OCI-LY7 (cell line): ENCODE data around the gene CNBP. TPM values are rescaled to one million over a fixed set of nuclear protein-coding genes. Genes with fewer than 3 reads are reported as not detected.

Experiments
- Bru-seq: library from RNA; stranded (reverse); fragments of 400-500 nt; gene quantifications from one replicate; lab custom pipeline; 2021; lab: Mats Ljungman, UMichigan
- BruChase-seq, 2 experiments: library from RNA; stranded (reverse); fragments of 400-500 nt; gene quantifications; one replicate each; lab custom pipeline; 2021; lab: Mats Ljungman, UMichigan
- BruUV-seq: library from RNA; stranded (reverse); fragments of 400-500 nt; replicated peaks from 2 replicates; lab custom pipeline; 2021; lab: Mats Ljungman, UMichigan
- CTCF ChIA-PET: fragments of 300-600 bp; sonication (Branson Sonifier 250); formaldehyde crosslinking; loops from one replicate; lab custom pipeline; 2022; ENCODE audit warnings: antibody characterized with exemption; ENCODE audit not compliant: unreplicated experiment; lab: Charles Lee
- POLR2A ChIA-PET: fragments of 300-600 bp; sonication (Branson Sonifier 250); formaldehyde crosslinking; loops from one replicate; lab custom pipeline; 2022; ENCODE audit warnings: antibody characterized with exemption; lab: Charles Lee
- DNase-seq: peaks from one replicate; pipeline ENCODE4 v3.0.0-alpha.2; 2015; ENCODE audit warnings: low spot score
- H2AFZ ChIP-seq: fragments of 200-600 bp; sonication (generic), shearing (Covaris generic); 2 replicates; pipeline ENCODE4 v1.6.1; 2014; ENCODE audit warnings: mild to moderate bottlenecking, antibody characterized with exemption, low read length, moderate library complexity
- H3K27ac ChIP-seq: fragments of 200-600 bp; sonication (generic); 2 replicates; pipeline ENCODE4 v1.5.1; 2014; ENCODE audit warnings: mixed run types, low read depth, mild to moderate bottlenecking, moderate library complexity, low read length, inconsistent platforms; ENCODE audit not compliant: poor library complexity, severe bottlenecking
- H3K36me3 ChIP-seq: fragments of 200-600 bp; sonication (generic); 2 replicates; pipeline ENCODE4 v1.6.1; 2014; ENCODE audit warnings: mild to moderate bottlenecking, antibody characterized with exemption, low read length, moderate library complexity, mixed read lengths; ENCODE audit not compliant: insufficient read depth
- H3K4me1 ChIP-seq: fragments of 200-600 bp; sonication (generic); 2 replicates; pipeline ENCODE4 v1.5.1; 2014; ENCODE audit warnings: mild to moderate bottlenecking, low read length; ENCODE audit not compliant: insufficient read depth, poor library complexity, severe bottlenecking
- H3K4me2 ChIP-seq: fragments of 200-600 bp; sonication (generic); 2 replicates; pipeline ENCODE4 v1.6.1; 2014; ENCODE audit warnings: mild to moderate bottlenecking, low read length
- H3K4me3 ChIP-seq: fragments of 200-600 bp; sonication (generic); 2 replicates; pipeline ENCODE4 v1.5.1; 2014; ENCODE audit warnings: mild to moderate bottlenecking, low read depth, low read length; ENCODE audit not compliant: poor library complexity, severe bottlenecking
- H3K79me2 ChIP-seq: fragments of 200-600 bp; sonication (generic); 2 replicates; pipeline ENCODE4 v1.6.1; 2016; ENCODE audit warnings: low read depth, mild to moderate bottlenecking, low read length, moderate library complexity, mixed read lengths; ENCODE audit not compliant: insufficient read depth
- H3K9me2 ChIP-seq: fragments of 200-600 bp; sonication (generic); 2 replicates; pipeline ENCODE4 v1.6.1; 2016; ENCODE audit warnings: mild to moderate bottlenecking, low read length, mixed read lengths; ENCODE audit not compliant: insufficient read depth
- H3K9me3 ChIP-seq: fragments of 200-600 bp; sonication (generic); 2 replicates; pipeline ENCODE4 v1.6.1; 2014; ENCODE audit warnings: mild to moderate bottlenecking, mixed run types, low read length, mixed read lengths
- H4K20me1 ChIP-seq: fragments of 200-600 bp; sonication (generic); 2 replicates; pipeline ENCODE4 v1.6.1; 2014; ENCODE audit warnings: mild to moderate bottlenecking, antibody characterized with exemption, low read length, moderate library complexity, mixed read lengths; ENCODE audit not compliant: insufficient read depth
- CTCF ChIP-seq: fragments of 200-600 bp; sonication (generic); conservative IDR thresholded peaks from 2 replicates; pipeline ENCODE4 v1.5.1; 2014; ENCODE audit warnings: mild to moderate bottlenecking, antibody characterized with exemption, low read length, moderate library complexity, mixed read lengths
- EZH2phosphoT487 ChIP-seq: fragments of 200-600 bp; sonication (generic); IDR thresholded peaks from 2 replicates; pipeline ENCODE4 v1.6.1; 2018; ENCODE audit warnings: low read depth, borderline replicate concordance, mild to moderate bottlenecking, mixed run types, antibody characterized with exemption, low read length, moderate library complexity, mixed read lengths
- intact Hi-C: fragments of 100-400 bp; cut with micrococcal nuclease; formaldehyde crosslinking; loops from one replicate; pipeline ENCODE4 v1.10.0; 2022; ENCODE audit not compliant: unreplicated experiment
- long read RNA-seq: library from polyadenylated mRNA; stranded (forward); transcript quantifications from one replicate; pipeline ENCODE4 v2.0.0, GENCODE V29; 2022
- total RNA-seq, 2 experiments: library from RNA; depleted of rRNA in 1 of 2; stranded (reverse); fragments of >200 nt in 1 of 2; shearing (Covaris generic) in 1 of 2; gene quantifications; 2 replicates each; pipeline ENCODE4 v1.2.3, GENCODE V29; 2014 to 2022

CNBP gene
- total RNA-seq (2014; rRNA removed; shearing (Covaris generic)) (336 and 350 TPM in 2 replicates), total RNA-seq (2022) (322 and 324 TPM in 2 replicates), Bru-seq, nascent RNA (percentile 99 among the genes with signal in this experiment), BruChase-seq, experiment 1, labeled RNA remaining after a 6-hour chase (percentile 98 among the genes with signal in this experiment), BruChase-seq, experiment 2, labeled RNA remaining after a 2-hour chase (percentile 99 among the genes with signal in this experiment)
- long read RNA-seq, transcript CNBP-208 (5 exons, 1,549 nt) = minor isoform, 23 of 1,172 reads
- long read RNA-seq, transcript CNBP-204 (5 exons, 1,641 nt) = minor isoform, 155 of 1,172 reads
- long read RNA-seq, transcript CNBP-207 (5 exons, 1,626 nt) = minor isoform, 314 of 1,172 reads
- long read RNA-seq, transcript CNBP-201 (5 exons, 1,664 nt) = major isoform, 445 of 1,172 reads
- long read RNA-seq, partial matches to known transcripts = 8 of 1,172 reads
- long read RNA-seq, other reads (novel, unspliced or antisense) = 211 of 1,172 reads

DNA sequence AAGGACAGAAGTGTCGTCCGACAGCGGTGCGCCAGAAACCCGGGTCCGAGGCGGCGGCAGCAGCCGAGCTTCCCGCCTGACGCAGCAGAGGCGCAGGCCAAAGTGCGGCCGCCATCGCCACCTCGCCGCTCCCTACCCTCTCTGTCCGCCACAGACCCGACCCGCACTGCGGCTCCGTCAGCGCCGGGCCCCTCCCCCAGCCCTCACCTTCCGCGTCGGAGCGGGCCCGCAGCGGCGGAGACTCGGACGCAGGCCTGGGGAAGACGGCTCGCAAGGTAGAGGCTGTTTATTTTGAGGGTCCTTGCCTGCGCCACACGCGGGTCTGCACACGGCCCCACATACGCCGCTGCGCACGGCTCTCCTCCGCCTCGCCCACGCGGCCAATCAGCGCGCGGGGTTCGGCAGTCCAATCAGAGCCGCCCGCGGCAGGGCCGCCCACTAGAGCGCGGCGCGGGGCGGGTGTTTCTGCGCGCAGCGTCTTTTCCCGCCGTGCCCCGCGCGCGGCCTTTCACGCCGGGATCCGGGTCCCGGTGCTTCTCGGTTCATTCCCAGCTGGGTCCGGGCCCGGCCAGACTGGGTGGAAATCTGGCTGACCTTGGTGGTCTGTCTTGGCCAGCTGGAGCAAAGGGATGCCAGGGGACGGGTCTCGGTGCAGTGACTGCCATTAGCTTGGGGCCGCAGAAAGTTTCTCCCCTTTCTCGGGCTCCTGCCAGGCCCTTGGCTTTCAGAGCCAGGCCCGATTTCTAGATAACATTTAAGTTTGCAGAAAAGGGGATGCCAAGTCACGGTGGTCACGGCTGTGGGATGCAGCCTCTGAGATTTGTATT lies at the start of gene CNBP:
TSS of gene CNBP (minus strand) at position 328 of the 827 bp plus-strand sequence. CDS start 12,139 bp downstream, outside the sequence.
- H3K36me3 ChIP-seq = peaks cover 45% of the 10 kb centered on the region
- H3K27ac ChIP-seq = peak within 1 kb of the TSS; percentile 72
- peak within 1 kb of the TSS; percentile 79 for H3K4me2 ChIP-seq
- BruUV-seq = no TSS peak
- ChIA-PET CTCF (interaction anchor here (0.5 to 1.6 kb wide), 2 partner anchors 52 to 61 kb away, joined by 3 to 4 read pairs; no protein-coding TSS in a partner anchor), POLR2A (interaction anchor here (0.6 to 1.5 kb wide), 4 partner anchors 12 to 63 kb away, joined by 3 to 5 read pairs (median 3); no protein-coding TSS in a partner anchor)
- TF ChIP-seq CTCF (no peak), EZH2phosphoT487 (no peak)
- peaks cover 31% of the 10 kb centered on the region for H4K20me1 ChIP-seq
- intact Hi-C loops = loop anchor here (1.0 to 5.0 kb wide), 6 partner anchors 22 to 254 kb away; partner anchors contain the start of genes ISY1, MBD4 and RAB43
- peaks cover 62% of the 10 kb centered on the region for H3K4me1 ChIP-seq
- H3K4me3 ChIP-seq = peak within 1 kb of the TSS; percentile 83
- no peaks in the 10 kb centered on the region for H3K9me2 ChIP-seq
- H2AFZ ChIP-seq = 0 out of 2 replicates have a peak within 1 kb of the TSS, but pooled peaks have one; percentile 8
- H3K9me3 ChIP-seq = no peaks in the 10 kb centered on the region
- peak; percentile 96 for DNase-seq
- H3K79me2 ChIP-seq = peaks cover 78% of the 10 kb centered on the region

DNA sequence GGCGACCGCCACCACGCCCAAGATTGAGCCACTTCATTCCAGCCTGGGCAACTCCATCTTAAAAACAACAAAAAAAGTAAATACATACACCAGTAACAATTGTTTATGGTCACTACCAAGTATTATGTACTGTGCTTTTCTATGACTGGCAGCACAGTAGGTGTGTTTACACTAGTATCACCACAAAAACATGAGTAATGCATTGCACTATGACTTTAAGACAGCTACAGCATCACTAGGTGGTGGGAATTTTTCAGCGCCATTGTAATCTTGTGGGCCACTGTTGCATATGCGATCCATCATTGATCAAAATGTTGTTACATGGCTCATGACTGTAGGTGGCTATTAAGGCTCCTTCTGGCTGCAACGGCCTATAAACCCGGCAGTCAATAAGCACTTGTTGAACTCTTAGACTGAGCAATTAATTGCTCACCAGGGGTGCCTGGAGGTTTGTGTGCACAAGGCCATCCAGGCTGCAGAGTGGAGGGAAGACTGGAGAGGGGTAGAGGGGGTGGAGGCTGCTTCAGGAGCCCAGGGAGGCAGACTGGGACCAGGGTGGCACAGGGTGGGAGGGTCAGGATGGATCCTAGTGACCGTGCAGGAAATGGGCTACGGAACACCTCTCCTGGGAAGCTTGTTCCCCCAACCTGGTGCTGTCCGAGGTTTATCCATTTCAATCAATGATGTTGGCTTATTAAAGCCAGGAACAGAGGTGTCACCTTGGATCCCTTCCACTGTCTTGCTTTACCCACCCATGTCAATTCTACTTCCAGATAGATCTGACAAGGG lies 47.8 kb upstream of the CNBP start:
- DNase-seq = no peak
- peak overlapping the region; percentile 26 for H3K27ac ChIP-seq
- intact Hi-C loops = loop anchor here (5.0 kb wide), 1 partner anchor 109 kb away; the partner anchor contains the start of gene RAB43
- no peaks in the 10 kb centered on the region for H3K79me2 ChIP-seq
- H3K4me1 ChIP-seq = peaks cover 74% of the 10 kb centered on the region
- no peaks in the 10 kb centered on the region for H3K36me3 ChIP-seq
- peaks cover 9% of the 10 kb centered on the region; the same call in 1 of the 2 replicates for H3K9me3 ChIP-seq
- no TSS peak for BruUV-seq
- H3K9me2 ChIP-seq = no peaks in the 10 kb centered on the region
- TF ChIP-seq CTCF (no peak), EZH2phosphoT487 (no peak)
- H2AFZ ChIP-seq = peak overlapping the region; percentile 52; the same call in 1 of the 2 replicates
- no peaks in the 10 kb centered on the region for H4K20me1 ChIP-seq
- H3K4me2 ChIP-seq = peak overlapping the region; percentile 25
- ChIA-PET CTCF (no interaction called here), POLR2A (interaction anchor here (0.6 to 1.9 kb wide), 6 partner anchors 9 to 185 kb away, joined by 3 to 6 read pairs (median 4); no protein-coding TSS in a partner anchor)
- H3K4me3 ChIP-seq = no peak overlapping the region
